Rectal smooth muscle tissue (tissue), 1 donor: Measurements from ENCODE around the gene HNRNPUL1.
"Not testable (repeated sequence)": the region's sequence is repeated elsewhere in the genome, so short reads cannot be mapped to it uniquely, and the experiment has no call there.

Experiments used
- H3K27ac ChIP-seq: one replicate; pipeline ENCODE4 v1.7.0; 2013; ENCODE audit warnings: low read depth, low read length, inconsistent platforms
- H3K27me3 ChIP-seq: one replicate; pipeline ENCODE4 v1.7.0; 2013; ENCODE audit warnings: low read length; ENCODE audit not compliant: control insufficient read depth, insufficient read depth
- H3K36me3 ChIP-seq: one replicate; pipeline ENCODE4 v1.7.0; 2013; ENCODE audit warnings: low read length; ENCODE audit not compliant: control insufficient read depth, insufficient read depth
- H3K4me1 ChIP-seq: one replicate; pipeline ENCODE4 v1.7.0; 2013; ENCODE audit warnings: low read length; ENCODE audit not compliant: control insufficient read depth, insufficient read depth
- H3K4me3 ChIP-seq: one replicate; pipeline ENCODE4 v1.7.0; 2013; ENCODE audit warnings: low read length
- H3K9ac ChIP-seq: one replicate; pipeline ENCODE4 v1.7.0; 2013; ENCODE audit warnings: low read length

Gene HNRNPUL1

DNA sequence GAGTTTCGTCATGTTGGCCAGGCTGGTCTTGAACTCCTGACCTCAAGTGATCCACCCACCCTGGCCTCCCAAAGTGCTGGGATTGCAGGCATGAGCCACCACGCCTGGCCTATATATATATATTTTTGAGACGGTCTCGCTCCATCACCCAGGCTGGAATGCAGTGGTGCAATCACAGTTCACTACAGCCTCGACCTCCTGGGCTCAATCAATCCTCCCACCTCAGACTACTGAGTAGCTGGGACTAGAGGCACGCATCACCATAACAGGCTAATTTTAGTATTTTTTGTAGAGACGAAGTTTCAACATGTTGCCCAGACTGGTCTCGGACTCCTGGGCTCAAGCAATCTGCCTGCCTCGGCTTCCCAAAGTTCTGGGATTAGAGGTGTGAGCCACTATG is 82.7 kb downstream of the HNRNPUL1 start:
- H3K27ac ChIP-seq, H3K27me3 ChIP-seq, H3K9ac ChIP-seq, H3K4me1 ChIP-seq, H3K4me3 ChIP-seq: not testable (repeated sequence)
- H3K36me3 ChIP-seq: peaks cover 15% of the 10 kb centered on the region

GRCh38 chr19:41350735-41351338 is 86.7 kb downstream of the HNRNPUL1 start:
- H3K4me1 ChIP-seq: peaks cover 5% of the 10 kb centered on the region
- peak overlapping the region; percentile 29 for H3K9ac ChIP-seq
- H3K27ac ChIP-seq: peak overlapping the region; percentile 32

DNA sequence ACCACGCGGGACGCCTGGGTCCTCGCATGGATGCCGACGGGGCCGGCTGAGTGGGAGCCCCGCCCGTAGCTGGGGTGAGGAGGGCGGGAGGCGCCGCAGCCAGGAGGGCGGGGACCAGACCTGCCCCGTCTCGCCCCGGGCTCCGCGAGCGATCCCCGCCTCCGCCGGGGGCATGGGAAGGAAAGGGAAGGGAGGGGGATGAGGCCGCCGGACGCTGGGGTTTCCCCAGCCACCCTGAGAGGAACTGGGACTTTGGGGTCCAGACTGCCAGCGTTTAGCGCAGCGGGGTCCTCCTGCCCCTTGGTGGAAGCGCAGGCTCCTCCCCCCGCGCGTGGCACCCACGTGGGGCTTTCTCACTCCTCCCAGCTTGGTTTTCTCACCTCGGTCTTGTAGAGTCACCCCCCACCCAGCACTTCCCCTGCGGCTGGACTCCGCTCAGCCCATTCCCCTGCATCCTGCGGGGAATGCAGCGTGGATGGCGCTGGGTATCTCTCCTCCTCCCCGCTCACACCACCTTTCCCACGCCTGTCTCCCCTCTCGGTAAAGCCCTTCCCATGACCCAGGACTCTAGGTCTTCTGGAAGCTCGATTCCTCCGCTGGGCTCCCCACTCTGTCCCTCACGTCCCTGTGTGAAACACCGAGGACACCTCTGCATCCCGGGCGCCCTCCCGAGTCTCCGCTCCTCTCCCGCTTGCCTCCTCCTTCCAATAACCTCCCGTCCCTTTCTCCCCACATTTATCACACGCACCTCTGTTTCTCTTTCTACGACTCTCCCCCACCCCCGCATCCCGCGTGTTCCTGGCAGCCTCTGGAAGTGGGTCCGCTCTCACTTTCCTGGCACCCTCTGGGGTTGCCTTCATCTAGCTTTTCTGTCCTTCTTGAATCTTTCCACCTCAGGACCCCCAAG is 87.4 kb downstream of the HNRNPUL1 start:
- H3K27ac ChIP-seq: peak overlapping the region; percentile 32
- H3K4me3 ChIP-seq: peak overlapping the region; percentile 97
- H3K36me3 ChIP-seq: peaks cover 5% of the 10 kb centered on the region
- no peak overlapping the region for H3K9ac ChIP-seq
- H3K27me3 ChIP-seq: peaks cover 4% of the 10 kb centered on the region
- peaks cover 5% of the 10 kb centered on the region for H3K4me1 ChIP-seq

More at GRCh38 chr19:41350735-41351338, 86.7 kb downstream of the HNRNPUL1 start:
- peaks cover 6% of the 10 kb centered on the region for H3K36me3 ChIP-seq
- peak overlapping the region; percentile 97 for H3K4me3 ChIP-seq
- peaks cover 4% of the 10 kb centered on the region for H3K27me3 ChIP-seq

GRCh38 chr19:41352279-41352608 is 88.1 kb downstream of the HNRNPUL1 start:
- Histone ChIP-seq H3K36me3 (peaks cover 5% of the 10 kb centered on the region), H3K9ac (peak overlapping the region; percentile 22), H3K27me3 (peaks cover 4% of the 10 kb centered on the region), H3K4me1 (peaks cover 5% of the 10 kb centered on the region), H3K27ac (no peak overlapping the region), H3K4me3 (peak overlapping the region; percentile 97)

GRCh38 chr19:41352609-41353465 is 88.7 kb downstream of the HNRNPUL1 start:
- peaks cover 5% of the 10 kb centered on the region for H3K4me1 ChIP-seq

DNA sequence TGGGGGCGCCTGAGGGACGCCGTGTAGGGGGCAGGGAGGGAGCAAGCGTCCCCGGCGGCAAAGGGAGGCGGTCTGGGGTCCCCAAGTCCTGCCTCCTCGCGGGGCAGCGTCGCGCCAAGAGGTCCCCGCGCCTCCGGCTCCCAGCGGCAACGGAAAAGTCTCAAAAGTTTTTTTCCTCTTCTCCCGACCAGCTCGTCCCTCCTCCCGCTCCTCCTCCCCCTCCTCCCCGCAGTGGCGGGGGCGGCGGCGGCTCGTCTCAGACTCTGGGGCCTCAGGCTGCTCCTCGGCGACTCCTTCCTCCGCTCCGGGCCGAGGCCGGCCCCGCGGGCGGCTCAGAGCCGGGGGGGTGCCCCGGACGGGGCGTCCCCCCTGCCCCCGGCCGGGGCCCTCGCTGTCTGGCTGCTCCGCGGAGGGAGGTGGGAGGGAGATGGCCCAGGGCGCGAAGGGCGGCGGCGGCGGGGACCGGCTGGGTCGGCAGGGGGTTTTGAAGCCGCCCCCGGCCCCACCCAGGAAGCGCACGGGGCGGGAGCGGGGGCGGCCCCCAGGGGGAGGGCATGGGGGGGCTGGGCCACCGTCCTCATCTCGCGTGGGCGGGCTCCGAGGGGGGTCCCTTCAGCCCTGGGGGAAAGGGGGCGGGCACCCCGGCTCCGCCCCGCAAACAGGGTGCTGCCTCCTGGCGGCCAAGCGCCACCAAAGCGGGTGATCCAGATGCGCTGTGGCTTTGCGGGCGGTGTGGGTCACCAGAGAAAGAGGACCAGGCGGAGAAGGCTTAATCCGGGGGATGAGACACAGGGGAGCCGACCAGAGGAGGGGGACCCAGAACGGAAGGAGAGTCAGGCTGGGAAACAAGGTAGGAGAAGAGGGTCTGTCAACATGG is 89.5 kb downstream of the HNRNPUL1 start, which contains the start of gene TGFB1:
TSS of gene TGFB1 (minus strand) at position 457 of the 877 bp plus-strand sequence. CDS start 878 bp downstream, outside the sequence.
- Histone ChIP-seq H3K9ac (peak within 1 kb of the TSS; percentile 57), H3K4me1 (peaks cover 5% of the 10 kb centered on the region), H3K4me3 (peak within 1 kb of the TSS; percentile 97), H3K36me3 (peaks cover 2% of the 10 kb centered on the region), H3K27ac (peak within 1 kb of the TSS; percentile 76), H3K27me3 (peaks cover 4% of the 10 kb centered on the region)

More at GRCh38 chr19:41352609-41353465, 88.7 kb downstream of the HNRNPUL1 start:
- peaks cover 4% of the 10 kb centered on the region for H3K27me3 ChIP-seq
- H3K9ac ChIP-seq: peak overlapping the region; percentile 40
- peak overlapping the region; percentile 97 for H3K4me3 ChIP-seq
- H3K27ac ChIP-seq: peak overlapping the region; percentile 76
- peaks cover 5% of the 10 kb centered on the region for H3K36me3 ChIP-seq

DNA sequence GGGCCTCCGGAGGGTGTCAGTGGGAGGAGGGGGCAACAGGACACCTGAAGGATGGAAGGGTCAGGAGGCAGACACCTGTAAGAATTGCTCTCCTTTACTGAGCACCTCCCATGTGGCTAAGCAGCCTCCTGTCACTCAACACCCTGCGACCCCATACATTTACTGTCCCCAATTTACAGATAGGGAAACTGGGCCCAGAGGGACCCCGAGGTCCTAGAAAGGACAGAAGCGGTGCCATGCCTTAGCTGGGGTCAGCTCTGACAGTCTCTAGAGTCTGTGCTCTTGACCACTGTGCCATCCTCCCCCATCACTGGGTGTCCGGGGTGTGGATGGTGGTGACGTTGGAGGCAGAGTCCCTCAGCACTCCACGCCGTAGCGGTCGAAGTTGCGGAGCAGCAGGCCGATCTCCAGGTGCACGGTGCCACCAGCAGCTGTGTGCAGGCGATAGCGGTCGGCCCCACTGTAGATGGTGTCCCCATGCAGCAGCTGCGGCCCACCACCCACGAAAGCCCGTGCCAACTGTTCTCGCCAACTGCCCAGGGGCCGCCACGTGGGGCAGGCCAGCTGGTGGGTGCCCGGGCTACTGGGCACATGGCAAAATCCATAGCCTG is 90.3 kb downstream of the HNRNPUL1 start:
- H3K4me3 ChIP-seq: peak overlapping the region; percentile 54
- no peaks in the 10 kb centered on the region for H3K36me3 ChIP-seq
- H3K27me3 ChIP-seq: peaks cover 4% of the 10 kb centered on the region
- H3K4me1 ChIP-seq: peaks cover 5% of the 10 kb centered on the region
- H3K9ac ChIP-seq: peak overlapping the region; percentile 57
- H3K27ac ChIP-seq: peak overlapping the region; percentile 76

DNA sequence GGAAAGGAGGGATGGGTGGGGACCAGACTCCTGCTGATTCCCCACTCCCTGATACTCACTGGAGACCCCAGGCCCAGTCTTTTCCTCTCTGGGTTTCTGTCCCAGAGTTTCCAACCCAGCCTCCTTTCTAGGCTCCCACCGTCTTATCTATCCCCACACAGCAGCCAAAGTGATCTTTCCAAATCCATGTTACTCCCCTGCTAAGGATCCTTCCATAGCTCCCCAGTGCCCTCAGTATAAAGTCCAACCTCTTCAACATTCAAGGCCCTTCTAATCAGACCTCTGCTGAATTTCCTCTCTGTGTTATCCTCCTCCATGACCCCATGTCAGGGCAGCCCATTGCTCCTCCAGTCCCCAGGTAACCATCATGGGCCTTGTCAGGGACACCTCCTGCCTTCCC is 90.9 kb downstream of the HNRNPUL1 start:
- Histone ChIP-seq H3K27ac (no peak overlapping the region), H3K4me1 (peaks cover 5% of the 10 kb centered on the region), H3K9ac (no peak overlapping the region)

DNA sequence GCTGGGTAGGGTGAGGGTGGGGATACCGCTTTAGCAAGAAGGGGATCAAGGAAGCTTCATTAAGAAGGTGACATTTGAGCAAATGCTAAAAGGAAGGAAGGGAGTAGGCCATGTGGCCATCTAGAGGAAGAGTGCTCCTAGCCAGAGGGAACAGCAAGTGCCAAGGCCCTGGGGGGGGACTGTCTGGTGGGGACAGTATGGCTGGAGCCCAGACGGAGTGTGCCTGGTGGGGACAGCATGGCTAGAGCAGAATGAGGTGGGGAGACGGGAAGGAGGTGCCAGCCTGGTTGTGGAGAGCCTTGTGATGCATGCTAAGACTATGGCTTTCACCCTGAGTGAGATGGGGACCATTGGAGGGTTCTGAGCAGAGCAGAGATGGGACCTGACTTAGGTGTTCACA is 91.6 kb downstream of the HNRNPUL1 start:
- peaks cover under 1% of the 10 kb centered on the region for H3K36me3 ChIP-seq
- H3K4me3 ChIP-seq: no peak overlapping the region
- H3K27me3 ChIP-seq: peaks cover 3% of the 10 kb centered on the region
- peaks cover 5% of the 10 kb centered on the region for H3K4me1 ChIP-seq
- no peak overlapping the region for H3K27ac ChIP-seq
- no peak overlapping the region for H3K9ac ChIP-seq

More for the DNA sequence above, 90.9 kb downstream of the HNRNPUL1 start:
- peaks cover 4% of the 10 kb centered on the region for H3K27me3 ChIP-seq
- no peak overlapping the region for H3K4me3 ChIP-seq
- no peaks in the 10 kb centered on the region for H3K36me3 ChIP-seq

GRCh38 chr19:41356984-41357739 is 93.0 kb downstream of the HNRNPUL1 start:
- Histone ChIP-seq H3K27ac (no peak overlapping the region), H3K27me3 (no peaks in the 10 kb centered on the region), H3K4me3 (no peak overlapping the region), H3K4me1 (peaks cover 3% of the 10 kb centered on the region), H3K36me3 (peaks cover 2% of the 10 kb centered on the region), H3K9ac (no peak overlapping the region)
